Chondrocyte (in vitro differentiated cells): Measurements from ENCODE around the gene QDPR. TPM values are rescaled to one million over a fixed set of nuclear protein-coding genes. Genes with fewer than 3 reads are reported as not detected.

ENCODE experiments used
- DNase-seq: peaks from one replicate; pipeline ENCODE4 v3.0.0; 2021; ENCODE audit warnings: mixed read lengths, low spot score
- H3K27ac Mint-ChIP-seq: one replicate; pipeline ENCODE4 v1.8.0; 2021; ENCODE audit warnings: mild to moderate bottlenecking, moderate library complexity, mixed read lengths; ENCODE audit not compliant: unreplicated experiment
- H3K27me3 Mint-ChIP-seq: 2 replicates; pipeline ENCODE4 v1.8.0; 2021; ENCODE audit warnings: low read depth, mixed read lengths
- H3K36me3 Mint-ChIP-seq: 2 replicates; pipeline ENCODE4 v1.8.0; 2021; ENCODE audit warnings: low read depth, mixed read lengths
- H3K4me1 Mint-ChIP-seq: 2 replicates; pipeline ENCODE4 v1.8.0; 2021; ENCODE audit warnings: low read depth, mild to moderate bottlenecking, mixed read lengths
- H3K4me3 Mint-ChIP-seq: one replicate; pipeline ENCODE4 v1.8.0; 2021; ENCODE audit warnings: mild to moderate bottlenecking, moderate library complexity, mixed read lengths; ENCODE audit not compliant: unreplicated experiment
- H3K9me3 Mint-ChIP-seq: 2 replicates; pipeline ENCODE4 v1.8.0; 2021; ENCODE audit warnings: low read depth, mixed read lengths
- total RNA-seq: library from RNA; stranded (reverse); gene quantifications from 3 replicates; pipeline ENCODE4 v1.2.1, GENCODE V29; 2021
- TF ChIP-seq, protein P1 (sequence below): fragments of 200-600 bp; sonication (generic); IDR thresholded peaks from 2 replicates; pipeline ENCODE4 v1.5.0; 2021; ENCODE audit warnings: antibody characterized with exemption, mild to moderate bottlenecking, moderate library complexity

QDPR gene
- total RNA-seq, 1 donor from 2014 or later, result 23.3 TPM

DNA sequence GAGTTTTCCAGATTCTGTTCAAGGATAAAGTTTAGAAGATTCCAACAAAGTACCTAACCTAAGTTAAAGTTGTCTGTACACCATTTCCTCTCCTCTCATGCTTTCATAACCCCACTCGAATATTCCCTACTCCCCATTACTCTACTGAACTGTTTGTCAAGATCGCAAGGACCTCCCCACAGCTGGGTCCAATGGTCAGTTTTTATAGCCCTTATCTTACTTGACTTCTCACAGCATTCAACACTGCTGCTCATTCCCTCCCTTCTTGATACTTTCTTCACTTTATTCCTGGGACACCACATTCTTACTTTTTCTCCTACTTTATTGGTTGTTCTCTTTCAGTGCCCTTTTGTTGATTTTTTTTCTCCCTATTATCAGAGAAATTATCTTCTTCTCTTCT lies 30.9 kb downstream of the QDPR start:
- Mint-ChIP-seq H3K36me3 (peaks cover 5% of the 10 kb centered on the region), H3K9me3 (no peaks in the 10 kb centered on the region), H3K27me3 (no peaks in the 10 kb centered on the region), H3K4me3 (no peak overlapping the region), H3K4me1 (no peaks in the 10 kb centered on the region), H3K27ac (no peak overlapping the region)
- DNase-seq, result no peak
- TF ChIP-seq, protein P1, sequence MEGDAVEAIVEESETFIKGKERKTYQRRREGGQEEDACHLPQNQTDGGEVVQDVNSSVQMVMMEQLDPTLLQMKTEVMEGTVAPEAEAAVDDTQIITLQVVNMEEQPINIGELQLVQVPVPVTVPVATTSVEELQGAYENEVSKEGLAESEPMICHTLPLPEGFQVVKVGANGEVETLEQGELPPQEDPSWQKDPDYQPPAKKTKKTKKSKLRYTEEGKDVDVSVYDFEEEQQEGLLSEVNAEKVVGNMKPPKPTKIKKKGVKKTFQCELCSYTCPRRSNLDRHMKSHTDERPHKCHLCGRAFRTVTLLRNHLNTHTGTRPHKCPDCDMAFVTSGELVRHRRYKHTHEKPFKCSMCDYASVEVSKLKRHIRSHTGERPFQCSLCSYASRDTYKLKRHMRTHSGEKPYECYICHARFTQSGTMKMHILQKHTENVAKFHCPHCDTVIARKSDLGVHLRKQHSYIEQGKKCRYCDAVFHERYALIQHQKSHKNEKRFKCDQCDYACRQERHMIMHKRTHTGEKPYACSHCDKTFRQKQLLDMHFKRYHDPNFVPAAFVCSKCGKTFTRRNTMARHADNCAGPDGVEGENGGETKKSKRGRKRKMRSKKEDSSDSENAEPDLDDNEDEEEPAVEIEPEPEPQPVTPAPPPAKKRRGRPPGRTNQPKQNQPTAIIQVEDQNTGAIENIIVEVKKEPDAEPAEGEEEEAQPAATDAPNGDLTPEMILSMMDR, result no peak

GRCh38 chr4:17480210-17480927 lies 31.5 kb downstream of the QDPR start:
- peaks cover 5% of the 10 kb centered on the region for H3K4me1 Mint-ChIP-seq
- no peaks in the 10 kb centered on the region for H3K9me3 Mint-ChIP-seq
- DNase-seq, result no peak
- TF ChIP-seq, protein P1, result no peak
- H3K4me3 Mint-ChIP-seq, result no peak overlapping the region
- H3K27me3 Mint-ChIP-seq, result no peaks in the 10 kb centered on the region
- H3K36me3 Mint-ChIP-seq, result peaks cover 4% of the 10 kb centered on the region
- no peak overlapping the region for H3K27ac Mint-ChIP-seq

- Mint-ChIP-seq H3K4me1 (peaks cover 5% of the 10 kb centered on the region), H3K9me3 (no peaks in the 10 kb centered on the region), H3K4me3 (no peak overlapping the region), H3K27ac (no peak overlapping the region), H3K27me3 (no peaks in the 10 kb centered on the region), H3K36me3 (no peaks in the 10 kb centered on the region)
- TF ChIP-seq, protein P1, result no peak
- no peak for DNase-seq
These were observed 34.0 kb downstream of the QDPR start for GRCh38 chr4:17477774-17478472.

- TF ChIP-seq, protein P1, result no peak
- H3K27me3 Mint-ChIP-seq, result no peaks in the 10 kb centered on the region
- no peaks in the 10 kb centered on the region for H3K9me3 Mint-ChIP-seq
- H3K27ac Mint-ChIP-seq, result no peak overlapping the region
- no peak overlapping the region for H3K4me3 Mint-ChIP-seq
- peaks cover 5% of the 10 kb centered on the region for H3K4me1 Mint-ChIP-seq
- no peak for DNase-seq
- H3K36me3 Mint-ChIP-seq, result no peaks in the 10 kb centered on the region
These were observed 35.0 kb downstream of the QDPR start for GRCh38 chr4:17476853-17477252.

DNA sequence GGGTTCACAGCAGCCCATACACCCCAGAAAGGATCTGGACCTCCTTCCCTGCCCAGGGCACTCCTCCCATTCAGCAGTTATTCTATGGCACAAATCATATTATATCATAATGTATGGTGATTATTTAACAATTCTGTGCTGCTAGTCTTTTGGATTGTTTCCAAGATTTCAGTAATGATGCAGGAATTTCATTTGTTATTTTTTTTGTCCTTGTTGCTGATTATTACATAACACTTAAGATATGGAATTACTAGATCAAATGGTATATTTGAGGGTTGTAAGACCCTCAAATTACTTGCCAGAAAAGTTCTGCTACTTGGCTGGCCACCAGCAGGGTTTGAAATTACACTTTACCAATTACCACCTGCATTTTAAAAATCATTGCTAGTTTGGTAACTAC lies 36.4 kb downstream of the QDPR start:
- TF ChIP-seq, protein P1, result no peak
- no peaks in the 10 kb centered on the region for H3K27me3 Mint-ChIP-seq
- no peak overlapping the region for H3K27ac Mint-ChIP-seq
- no peaks in the 10 kb centered on the region for H3K9me3 Mint-ChIP-seq
- H3K4me3 Mint-ChIP-seq, result no peak overlapping the region
- H3K36me3 Mint-ChIP-seq, result no peaks in the 10 kb centered on the region
- peaks cover 5% of the 10 kb centered on the region for H3K4me1 Mint-ChIP-seq
- no peak for DNase-seq
